Measurements from ENCODE around the gene TDRD7. TPM values are rescaled to one million over a fixed set of nuclear protein-coding genes. Genes with fewer than 3 reads are reported as not detected.
"Not testable (repeated sequence)": the region's sequence is repeated elsewhere in the genome, so short reads cannot be mapped to it uniquely, and the experiment has no call there.

The TDRD7 gene
- polyA plus RNA-seq, 1 donor from 2014 or later, result 9.7 TPM

GRCh38 chr9:97487861-97488260, 76.0 kb downstream of the TDRD7 start:
- Histone ChIP-seq H3K36me3 (ENCODE audit: insufficient read depth, low read length) (no peaks in the 10 kb centered on the region), H3K4me2 (ENCODE audit: low read length) (no peak overlapping the region), H3K9ac (ENCODE audit: low read length) (no peak overlapping the region), H2AFZ (ENCODE audit: low read depth, low read length) (no peak overlapping the region), H3K79me2 (replicated peaks; ENCODE audit: insufficient read depth, low read length) (no peaks in the 10 kb centered on the region), H4K20me1 (ENCODE audit: insufficient read depth) (no peaks in the 10 kb centered on the region), H3K27ac (ENCODE audit: low read length) (no peak overlapping the region), H3F3A (ENCODE audit: insufficient read depth, low read length, poor library complexity, severe bottlenecking) (no peaks in the 10 kb centered on the region), H3K4me3 (ENCODE audit: low read length) (no peak overlapping the region), H3K27me3 (ENCODE audit: insufficient read depth, low read depth, low read length) (no peaks in the 10 kb centered on the region), H3K9me3 (ENCODE audit: low read length) (peaks cover 2% of the 10 kb centered on the region), H3K9me2 (ENCODE audit: insufficient read depth, low read length) (no peaks in the 10 kb centered on the region)
- no peak for TF ChIP-seq MXI1 (conservative IDR thresholded peaks at IDR 0.05; ENCODE audit: poor library complexity, severe bottlenecking)
- TF ChIP-seq EZH2 (IDR thresholded peaks at IDR 0.05; ENCODE audit: borderline replicate concordance, insufficient read depth, low read length, poor library complexity, severe bottlenecking), result no peak
- TF ChIP-seq TAF1 (IDR thresholded peaks at IDR 0.05; ENCODE audit: low read depth), result no peak
- TF ChIP-seq EP300 (conservative IDR thresholded peaks at IDR 0.05; ENCODE audit: poor library complexity, severe bottlenecking), result no peak
- TF ChIP-seq POLR2AphosphoS5 (IDR thresholded peaks at IDR 0.05), result no peak
- no peak for TF ChIP-seq REST (IDR thresholded peaks at IDR 0.05; ENCODE audit: borderline replicate concordance)
- no peak for TF ChIP-seq CTCF (IDR thresholded peaks at IDR 0.05; ENCODE audit: poor library complexity, severe bottlenecking)
- no peak for TF ChIP-seq SMC3 (conservative IDR thresholded peaks at IDR 0.05; ENCODE audit: poor library complexity)
- no peak for TF ChIP-seq RAD21 (conservative IDR thresholded peaks at IDR 0.05)

GRCh38 chr9:97491216-97491999, 79.5 kb downstream of the TDRD7 start:
- Histone ChIP-seq H3K9ac (ENCODE audit: low read length) (no peak overlapping the region), H3K27me3 (ENCODE audit: insufficient read depth, low read depth, low read length) (no peaks in the 10 kb centered on the region), H3F3A (ENCODE audit: insufficient read depth, low read length, poor library complexity, severe bottlenecking) (no peaks in the 10 kb centered on the region), H3K36me3 (ENCODE audit: insufficient read depth, low read length) (no peaks in the 10 kb centered on the region), H2AFZ (ENCODE audit: low read depth, low read length) (no peak overlapping the region), H3K79me2 (replicated peaks; ENCODE audit: insufficient read depth, low read length) (no peaks in the 10 kb centered on the region), H3K9me3 (ENCODE audit: low read length) (no peaks in the 10 kb centered on the region), H3K4me3 (ENCODE audit: low read length) (no peak overlapping the region), H3K4me2 (ENCODE audit: low read length) (no peak overlapping the region), H3K27ac (ENCODE audit: low read length) (no peak overlapping the region), H3K9me2 (ENCODE audit: insufficient read depth, low read length) (no peaks in the 10 kb centered on the region), H4K20me1 (ENCODE audit: insufficient read depth) (no peaks in the 10 kb centered on the region)
- no peak for TF ChIP-seq CTCF (IDR thresholded peaks at IDR 0.05; ENCODE audit: poor library complexity, severe bottlenecking)
- no peak for TF ChIP-seq SMC3 (conservative IDR thresholded peaks at IDR 0.05; ENCODE audit: poor library complexity)
- TF ChIP-seq RAD21 (conservative IDR thresholded peaks at IDR 0.05), result no peak
- TF ChIP-seq MXI1 (conservative IDR thresholded peaks at IDR 0.05; ENCODE audit: poor library complexity, severe bottlenecking), result no peak
- TF ChIP-seq TAF1 (IDR thresholded peaks at IDR 0.05; ENCODE audit: low read depth), result no peak
- TF ChIP-seq EP300 (conservative IDR thresholded peaks at IDR 0.05; ENCODE audit: poor library complexity, severe bottlenecking), result no peak
- TF ChIP-seq POLR2AphosphoS5 (IDR thresholded peaks at IDR 0.05), result no peak

GRCh38 chr9:97497558-97498375, 85.9 kb downstream of the TDRD7 start:
- H3K9ac ChIP-seq (ENCODE audit: low read length); H3K9me3 ChIP-seq (ENCODE audit: low read length); H3K79me2 ChIP-seq (replicated peaks; ENCODE audit: insufficient read depth, low read length); H3K27ac ChIP-seq (ENCODE audit: low read length); H3K4me2 ChIP-seq (ENCODE audit: low read length); H3K4me3 ChIP-seq (ENCODE audit: low read length); H3K9me2 ChIP-seq (ENCODE audit: insufficient read depth, low read length); H3K36me3 ChIP-seq (ENCODE audit: insufficient read depth, low read length); H4K20me1 ChIP-seq (ENCODE audit: insufficient read depth); H3F3A ChIP-seq (ENCODE audit: insufficient read depth, low read length, poor library complexity, severe bottlenecking); H2AFZ ChIP-seq (ENCODE audit: low read depth, low read length): not testable (repeated sequence)
- H3K27me3 ChIP-seq (ENCODE audit: insufficient read depth, low read depth, low read length), result peaks cover 39% of the 10 kb centered on the region
